ENCODE measurements around the gene CHERP. TPM values are rescaled to one million over a fixed set of nuclear protein-coding genes. Genes with fewer than 3 reads are reported as not detected.
"Not testable (repeated sequence)": the region's sequence is repeated elsewhere in the genome, so short reads cannot be mapped to it uniquely, and the experiment has no call there.

Gene CHERP
- total RNA-seq, 4 donors from 2014 or later: 13.3 to 35.6 (median 18.9) TPM

GRCh38 chr19:16506961-16507360, 35.3 kb downstream of the CHERP start:
- Histone ChIP-seq H3K36me3 (peaks cover 55% of the 10 kb centered on the region), H3K9me3 (no peaks in the 10 kb centered on the region), H3K4me1 (peaks cover 6% of the 10 kb centered on the region), H3K27ac (no peak overlapping the region), H3K27me3 (no peaks in the 10 kb centered on the region), H3K4me3 (no peak overlapping the region)
- no peak for TF ChIP-seq POLR2A (IDR thresholded peaks at IDR 0.05)
- TF ChIP-seq EP300 (IDR thresholded peaks at IDR 0.05): no peak
- no peak for TF ChIP-seq POLR2AphosphoS5 (IDR thresholded peaks at IDR 0.05)
- TF ChIP-seq CTCF (IDR thresholded peaks at IDR 0.05): no peak
- DNase-seq (ENCODE audit: low spot score in 2 of 2): no peak
- WGBS: 90% methylated on average over 6 of the region's 6 CpGs

GRCh38 chr19:16506161-16506560, 36.1 kb downstream of the CHERP start:
- H3K4me3 ChIP-seq; H3K4me1 ChIP-seq; H3K27me3 ChIP-seq; H3K27ac ChIP-seq; H3K9me3 ChIP-seq; DNase-seq (ENCODE audit: low spot score in 2 of 2): not testable (repeated sequence)
- peaks cover 56% of the 10 kb centered on the region for H3K36me3 ChIP-seq
- WGBS: 94% methylated on average over 11 of the region's 11 CpGs

GRCh38 chr19:16504271-16504670, 38.0 kb downstream of the CHERP start:
- no peak for DNase-seq (ENCODE audit: low spot score in 2 of 2)
- Histone ChIP-seq H3K36me3 (peaks cover 46% of the 10 kb centered on the region), H3K27ac (no peak overlapping the region), H3K9me3 (no peaks in the 10 kb centered on the region), H3K4me1 (no peaks in the 10 kb centered on the region), H3K4me3 (no peak overlapping the region), H3K27me3 (no peaks in the 10 kb centered on the region)
- 89% methylated on average over 3 of the region's 3 CpGs for WGBS
- TF ChIP-seq POLR2AphosphoS5 (IDR thresholded peaks at IDR 0.05) (no peak), EP300 (IDR thresholded peaks at IDR 0.05) (no peak), CTCF (IDR thresholded peaks at IDR 0.05) (no peak), POLR2A (IDR thresholded peaks at IDR 0.05) (no peak)

- TF ChIP-seq EP300 (IDR thresholded peaks at IDR 0.05) (no peak), POLR2AphosphoS5 (IDR thresholded peaks at IDR 0.05) (no peak), POLR2A (IDR thresholded peaks at IDR 0.05) (no peak), CTCF (IDR thresholded peaks at IDR 0.05) (no peak)
These were observed 44.4 kb downstream of the CHERP start for GRCh38 chr19:16497837-16498236.

GRCh38 chr19:16497042-16497441, 45.2 kb downstream of the CHERP start:
- TF ChIP-seq POLR2AphosphoS5 (IDR thresholded peaks at IDR 0.05) (no peak), POLR2A (IDR thresholded peaks at IDR 0.05) (no peak), EP300 (IDR thresholded peaks at IDR 0.05) (no peak), CTCF (IDR thresholded peaks at IDR 0.05) (no peak)
- H3K27me3 ChIP-seq: no peaks in the 10 kb centered on the region
- peak overlapping the region; percentile 64 for H3K27ac ChIP-seq
- H3K4me3 ChIP-seq: peak overlapping the region; percentile 79
- H3K36me3 ChIP-seq: peaks cover 10% of the 10 kb centered on the region
- DNase-seq (ENCODE audit: low spot score in 2 of 2): no peak
- 81% methylated on average over 12 of the region's 12 CpGs for WGBS
- H3K9me3 ChIP-seq: no peaks in the 10 kb centered on the region
- peaks cover 12% of the 10 kb centered on the region for H3K4me1 ChIP-seq

More at GRCh38 chr19:16497837-16498236, 44.4 kb downstream of the CHERP start:
- no peaks in the 10 kb centered on the region for H3K9me3 ChIP-seq
- WGBS: 93% methylated on average over 6 of the region's 6 CpGs
- no peak for DNase-seq (ENCODE audit: low spot score in 2 of 2)
- no peak overlapping the region for H3K27ac ChIP-seq
- H3K4me1 ChIP-seq: peaks cover 12% of the 10 kb centered on the region
- H3K4me3 ChIP-seq: no peak overlapping the region
- peaks cover 17% of the 10 kb centered on the region for H3K36me3 ChIP-seq
- no peaks in the 10 kb centered on the region for H3K27me3 ChIP-seq

- Histone ChIP-seq H3K4me1 (peaks cover 12% of the 10 kb centered on the region), H3K27ac (peak overlapping the region; percentile 64), H3K27me3 (no peaks in the 10 kb centered on the region), H3K36me3 (peaks cover 8% of the 10 kb centered on the region), H3K9me3 (no peaks in the 10 kb centered on the region), H3K4me3 (peak overlapping the region; percentile 79)
- WGBS: 22% methylated on average over 16 of the region's 16 CpGs
- TF ChIP-seq CTCF (IDR thresholded peaks at IDR 0.05) (no peak), POLR2A (IDR thresholded peaks at IDR 0.05) (no peak), EP300 (IDR thresholded peaks at IDR 0.05) (no peak), POLR2AphosphoS5 (IDR thresholded peaks at IDR 0.05) (no peak)
- no peak for DNase-seq (ENCODE audit: low spot score in 2 of 2)
These were observed 45.6 kb downstream of the CHERP start for GRCh38 chr19:16496613-16496983.
